Erythroblast (primary cell): ENCODE results near the gene SV2C.

Experiments used
- GATA1 ChIP-seq: IDR thresholded peaks from 2 replicates; pipeline ENCODE4 v1.6.1; 2011; ENCODE audit warnings: low read depth, mild to moderate bottlenecking, control low read depth, low read length, moderate library complexity
- POLR2A ChIP-seq: IDR thresholded peaks from 2 replicates; pipeline ENCODE4 v1.6.1; 2011; ENCODE audit warnings: mild to moderate bottlenecking, low read length

- TF ChIP-seq POLR2A (no peak), GATA1 (no peak)
These were observed 250.4 kb downstream of the SV2C start for GRCh38 chr5:76333571-76333970.
